ENCODE data around the gene IGF1R. TPM values are rescaled to one million over a fixed set of nuclear protein-coding genes. Genes with fewer than 3 reads are reported as not detected.
A peak's percentile ranks its signal among the peaks of the same experiment; 100 is the strongest.

Gene IGF1R
- total RNA-seq, 4 donors from 2014 or later, result 51.5 to 146 (median 89.6) TPM

DNA sequence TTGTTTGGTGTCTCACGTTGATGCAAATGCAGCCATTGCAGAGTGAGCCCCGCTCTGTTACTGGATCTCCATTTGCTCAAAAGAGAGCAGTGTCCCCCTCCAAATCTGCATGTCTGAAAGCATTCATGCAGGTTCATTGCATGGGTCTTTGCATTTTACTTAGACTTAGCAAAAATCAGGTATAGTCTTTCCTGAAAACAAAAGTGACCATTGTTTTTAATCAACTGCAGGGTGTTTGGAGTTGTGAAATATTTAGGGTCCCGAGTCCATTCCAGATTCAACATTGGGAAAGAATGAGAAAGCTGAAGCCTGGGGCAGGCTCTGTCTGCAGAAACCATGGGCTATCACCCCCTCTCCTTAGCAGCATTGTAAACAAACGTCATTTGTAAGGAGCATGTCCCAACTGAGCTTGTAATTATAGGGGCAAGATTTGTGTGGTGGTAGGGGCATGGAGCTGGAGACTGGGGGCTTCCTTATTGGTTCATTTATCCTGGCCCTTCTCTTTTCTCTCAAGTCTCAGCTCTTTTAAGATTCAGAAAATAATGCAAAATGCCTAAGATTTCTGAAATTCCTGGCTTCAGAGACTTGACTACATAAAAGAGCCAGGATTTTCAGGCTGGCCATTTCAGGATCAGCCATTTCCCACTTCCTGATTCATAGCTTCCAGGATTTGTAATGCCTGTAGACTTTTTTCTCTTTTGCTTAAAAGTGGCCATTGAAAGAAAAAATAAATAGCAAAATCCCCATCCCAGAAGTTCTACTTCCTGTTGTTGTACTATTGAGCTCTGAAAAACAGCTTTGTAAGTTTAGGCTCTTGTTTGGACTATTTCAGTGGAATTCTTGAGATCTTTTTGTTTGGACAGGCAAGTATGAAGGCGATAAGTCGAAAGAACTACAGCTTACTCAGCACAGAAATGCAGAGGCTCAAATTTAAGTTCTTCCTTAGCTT is 23.0 kb downstream of the IGF1R start:
- TF ChIP-seq, protein P1, sequence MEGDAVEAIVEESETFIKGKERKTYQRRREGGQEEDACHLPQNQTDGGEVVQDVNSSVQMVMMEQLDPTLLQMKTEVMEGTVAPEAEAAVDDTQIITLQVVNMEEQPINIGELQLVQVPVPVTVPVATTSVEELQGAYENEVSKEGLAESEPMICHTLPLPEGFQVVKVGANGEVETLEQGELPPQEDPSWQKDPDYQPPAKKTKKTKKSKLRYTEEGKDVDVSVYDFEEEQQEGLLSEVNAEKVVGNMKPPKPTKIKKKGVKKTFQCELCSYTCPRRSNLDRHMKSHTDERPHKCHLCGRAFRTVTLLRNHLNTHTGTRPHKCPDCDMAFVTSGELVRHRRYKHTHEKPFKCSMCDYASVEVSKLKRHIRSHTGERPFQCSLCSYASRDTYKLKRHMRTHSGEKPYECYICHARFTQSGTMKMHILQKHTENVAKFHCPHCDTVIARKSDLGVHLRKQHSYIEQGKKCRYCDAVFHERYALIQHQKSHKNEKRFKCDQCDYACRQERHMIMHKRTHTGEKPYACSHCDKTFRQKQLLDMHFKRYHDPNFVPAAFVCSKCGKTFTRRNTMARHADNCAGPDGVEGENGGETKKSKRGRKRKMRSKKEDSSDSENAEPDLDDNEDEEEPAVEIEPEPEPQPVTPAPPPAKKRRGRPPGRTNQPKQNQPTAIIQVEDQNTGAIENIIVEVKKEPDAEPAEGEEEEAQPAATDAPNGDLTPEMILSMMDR (IDR thresholded peaks at IDR 0.05), result no peak
- TF ChIP-seq POLR2A (IDR thresholded peaks at IDR 0.05), result peak in 1 of 2 donors; percentile 23
- intact Hi-C loops (cut with DNase I), result no loop called here
- no peak for DNase-seq
- Histone ChIP-seq H3K9me3 (no peaks in the 10 kb centered on the region), H3K27ac (peak overlapping the region; percentile 81 to 94 (median 85)), H3K4me1 (peaks cover 72 to 75% of the 10 kb centered on the region in 2 donors), H3K36me3 (no peaks in the 10 kb centered on the region), H3K27me3 (no peaks in the 10 kb centered on the region), H3K4me3 (replicated peaks in 1 of 3) (no peak overlapping the region)
- WGBS, 2 donors, result 34% methylated on average over 6 of the region's 6 CpGs

DNA sequence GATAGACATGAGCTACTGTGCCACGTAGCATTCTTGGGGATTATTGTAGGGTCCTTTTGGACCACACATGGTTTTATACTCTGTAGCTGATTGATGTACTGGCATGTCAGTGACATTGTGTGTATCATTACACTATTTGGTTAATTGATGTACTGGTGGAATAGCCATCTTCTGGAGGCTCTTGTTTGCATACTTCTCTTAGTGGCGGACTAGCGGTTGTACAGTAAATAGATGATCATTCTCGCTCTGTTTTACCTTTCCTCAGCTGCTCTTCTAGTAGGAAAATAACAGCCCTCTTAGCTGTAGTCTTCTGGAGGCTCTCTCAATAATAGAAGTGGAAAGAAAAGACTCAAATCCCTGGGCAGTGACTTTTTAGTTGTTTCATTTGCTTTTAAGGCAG is 24.8 kb downstream of the IGF1R start:
- WGBS, 2 donors, result 89 to 92% methylated on average over 4 of the region's 4 CpGs
- H3K4me3 ChIP-seq (replicated peaks in 1 of 3), result no peak overlapping the region
- peaks cover 74 to 75% of the 10 kb centered on the region in 2 donors for H3K4me1 ChIP-seq

DNA sequence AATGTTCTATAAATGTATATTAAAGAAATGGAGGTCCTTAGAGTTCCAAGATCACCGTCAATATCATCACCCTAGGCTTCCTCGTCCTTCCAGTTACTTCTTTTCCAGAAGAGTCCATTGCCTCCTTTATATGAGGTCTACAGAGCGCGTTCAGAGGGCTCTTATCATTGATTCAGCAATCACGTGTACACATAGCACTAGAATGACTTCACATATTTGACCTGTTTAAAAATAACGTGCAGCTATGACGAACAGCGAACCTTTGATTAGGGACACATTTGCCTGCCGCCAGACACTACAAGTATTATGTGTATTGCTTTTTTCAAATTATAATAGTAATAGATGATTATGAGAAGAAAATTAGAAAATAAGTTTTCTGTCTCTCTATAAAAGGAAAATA is 26.0 kb downstream of the IGF1R start:
- intact Hi-C loops (cut with DNase I), result no loop called here
- no peak for TF ChIP-seq POLR2A (IDR thresholded peaks at IDR 0.05)
- TF ChIP-seq, protein P1 (IDR thresholded peaks at IDR 0.05), result no peak
- 66 to 77% methylated on average over 9 of the region's 9 CpGs for WGBS, 2 donors
- no peaks in the 10 kb centered on the region for H3K9me3 ChIP-seq
- H3K27ac ChIP-seq, result peak overlapping the region; percentile 1 to 94 (median 85)
- DNase-seq, result no peak
- H3K27me3 ChIP-seq, result no peaks in the 10 kb centered on the region
- no peak overlapping the region for H3K4me3 ChIP-seq (replicated peaks in 1 of 3)
- H3K4me1 ChIP-seq, result peaks cover 62 to 63% of the 10 kb centered on the region in 2 donors
- H3K36me3 ChIP-seq, result no peaks in the 10 kb centered on the region

More for the DNA sequence above, 24.8 kb downstream of the IGF1R start:
- Histone ChIP-seq H3K27ac (peak overlapping the region; percentile 81 to 94 (median 85)), H3K36me3 (no peaks in the 10 kb centered on the region), H3K9me3 (no peaks in the 10 kb centered on the region), H3K27me3 (no peaks in the 10 kb centered on the region)
- intact Hi-C loops (cut with DNase I), result no loop called here
- DNase-seq, result no peak
- TF ChIP-seq, protein P1 (IDR thresholded peaks at IDR 0.05), result no peak
- TF ChIP-seq POLR2A (IDR thresholded peaks at IDR 0.05), result no peak

- TF ChIP-seq POLR2A (IDR thresholded peaks at IDR 0.05), result no peak
- TF ChIP-seq, protein P1 (IDR thresholded peaks at IDR 0.05), result no peak
- Histone ChIP-seq H3K9me3 (no peaks in the 10 kb centered on the region), H3K36me3 (no peaks in the 10 kb centered on the region), H3K27me3 (no peaks in the 10 kb centered on the region), H3K27ac (peak overlapping the region in 2 of 3 donors; percentile 12 to 35), H3K4me1 (peaks cover 43 to 45% of the 10 kb centered on the region in 2 donors), H3K4me3 (replicated peaks in 1 of 3) (no peak overlapping the region)
- no peak for DNase-seq
- intact Hi-C loops (cut with DNase I), result no loop called here
- 87 to 88% methylated on average over 7 of the region's 7 CpGs for WGBS, 2 donors
Measured at GRCh38 chr15:98676586-98677270, 28.4 kb downstream of the IGF1R start.
